GM12874 (cell line): ENCODE data around the gene CCNY.

Experiments
- CTCF ChIP-seq: IDR thresholded peaks from 2 replicates; pipeline ENCODE4 v1.5.1; 2011; ENCODE audit warnings: low read depth, mild to moderate bottlenecking, control low read depth, low read length, moderate library complexity; ENCODE audit not compliant: insufficient read depth

Gene CCNY

GRCh38 chr10:35326466-35327235 is 9.7 kb upstream of the CCNY start:
- no peak for TF ChIP-seq CTCF

GRCh38 chr10:35327790-35328403 is 8.4 kb upstream of the CCNY start:
- TF ChIP-seq CTCF = no peak

GRCh38 chr10:35328404-35329037 is 7.8 kb upstream of the CCNY start:
- TF ChIP-seq CTCF = no peak

- no peak for TF ChIP-seq CTCF
Measured at GRCh38 chr10:35329520-35329919, 6.8 kb upstream of the CCNY start.

GRCh38 chr10:35331894-35332640 is 4.2 kb upstream of the CCNY start:
- no peak for TF ChIP-seq CTCF

- no peak for TF ChIP-seq CTCF
Measured at GRCh38 chr10:35334297-35334696, 2.0 kb upstream of the CCNY start.
